ENCODE results near the gene IARS1.

DNA sequence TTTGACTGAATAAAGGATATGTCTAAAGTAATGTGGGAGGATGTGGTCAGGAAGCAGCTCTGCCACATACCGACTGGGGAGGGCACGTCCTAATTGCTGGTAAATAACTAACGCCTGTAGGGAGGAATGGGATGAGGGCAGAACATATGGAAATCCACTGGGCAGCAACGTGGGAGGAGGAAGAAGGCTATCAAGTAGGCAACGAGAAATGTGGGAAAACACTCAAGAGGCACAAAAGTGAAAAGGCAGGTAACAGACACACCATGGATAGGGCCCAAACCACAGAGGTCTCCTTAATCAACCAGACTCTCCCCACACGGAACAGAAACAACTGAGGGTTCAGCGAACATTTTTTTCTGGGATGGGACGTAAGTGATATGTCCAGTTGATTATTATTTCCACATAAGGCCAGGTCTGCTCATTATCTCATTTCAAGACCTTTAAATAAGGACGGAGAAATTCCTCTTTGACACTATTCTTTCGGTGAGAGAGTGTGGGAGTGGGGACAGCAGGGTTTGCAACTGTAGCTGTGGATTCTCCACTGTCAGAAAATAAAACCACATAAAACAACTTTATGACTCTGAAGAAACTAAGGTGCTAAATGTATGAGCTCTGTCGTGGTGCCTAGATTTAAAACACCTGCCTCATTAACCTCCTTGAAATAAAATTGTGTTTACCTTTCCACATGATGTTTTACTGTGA lies 17.0 kb downstream of the IARS1 start:
- no peak for TF ChIP-seq POLR2A (IDR thresholded peaks at IDR 0.05)
- no peak for TF ChIP-seq EP300 (IDR thresholded peaks at IDR 0.05)
- TF ChIP-seq, protein P1, sequence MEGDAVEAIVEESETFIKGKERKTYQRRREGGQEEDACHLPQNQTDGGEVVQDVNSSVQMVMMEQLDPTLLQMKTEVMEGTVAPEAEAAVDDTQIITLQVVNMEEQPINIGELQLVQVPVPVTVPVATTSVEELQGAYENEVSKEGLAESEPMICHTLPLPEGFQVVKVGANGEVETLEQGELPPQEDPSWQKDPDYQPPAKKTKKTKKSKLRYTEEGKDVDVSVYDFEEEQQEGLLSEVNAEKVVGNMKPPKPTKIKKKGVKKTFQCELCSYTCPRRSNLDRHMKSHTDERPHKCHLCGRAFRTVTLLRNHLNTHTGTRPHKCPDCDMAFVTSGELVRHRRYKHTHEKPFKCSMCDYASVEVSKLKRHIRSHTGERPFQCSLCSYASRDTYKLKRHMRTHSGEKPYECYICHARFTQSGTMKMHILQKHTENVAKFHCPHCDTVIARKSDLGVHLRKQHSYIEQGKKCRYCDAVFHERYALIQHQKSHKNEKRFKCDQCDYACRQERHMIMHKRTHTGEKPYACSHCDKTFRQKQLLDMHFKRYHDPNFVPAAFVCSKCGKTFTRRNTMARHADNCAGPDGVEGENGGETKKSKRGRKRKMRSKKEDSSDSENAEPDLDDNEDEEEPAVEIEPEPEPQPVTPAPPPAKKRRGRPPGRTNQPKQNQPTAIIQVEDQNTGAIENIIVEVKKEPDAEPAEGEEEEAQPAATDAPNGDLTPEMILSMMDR (IDR thresholded peaks at IDR 0.05): no peak
- no peak for TF ChIP-seq POLR2AphosphoS5 (IDR thresholded peaks at IDR 0.05)
